ENCODE measurements around the gene SCAANT1.

Gene SCAANT1

GRCh38 chr3:63911873-63912767, at the start of gene SCAANT1:
Gene SCAANT1, minus strand, starts transcription at chr3:63912383.
- DNase-seq (ENCODE audit: low spot score) = peak; percentile 91

GRCh38 chr3:63961891-63962290, 49.7 kb upstream of the SCAANT1 start:
- no peak for DNase-seq (ENCODE audit: low spot score)

- no peak for DNase-seq (ENCODE audit: low spot score)
Measured at GRCh38 chr3:63960048-63960711, 48.0 kb upstream of the SCAANT1 start.

GRCh38 chr3:63959146-63959545, 47.0 kb upstream of the SCAANT1 start:
- no peak for DNase-seq (ENCODE audit: low spot score)

GRCh38 chr3:63955830-63956545, 43.8 kb upstream of the SCAANT1 start:
- DNase-seq (ENCODE audit: low spot score) = no peak

GRCh38 chr3:63955036-63955650, 43.0 kb upstream of the SCAANT1 start:
- DNase-seq (ENCODE audit: low spot score) = no peak

GRCh38 chr3:63954182-63954581, 42.0 kb upstream of the SCAANT1 start:
- DNase-seq (ENCODE audit: low spot score) = no peak

GRCh38 chr3:63952248-63952594, 40.0 kb upstream of the SCAANT1 start:
- DNase-seq (ENCODE audit: low spot score) = no peak

GRCh38 chr3:63951492-63952247, 39.5 kb upstream of the SCAANT1 start:
- DNase-seq (ENCODE audit: low spot score) = no peak

- DNase-seq (ENCODE audit: low spot score) = no peak
Measured at GRCh38 chr3:63950698-63951097, 38.5 kb upstream of the SCAANT1 start.

GRCh38 chr3:63949005-63949404, 36.8 kb upstream of the SCAANT1 start:
- no peak for DNase-seq (ENCODE audit: low spot score)

- no peak for DNase-seq (ENCODE audit: low spot score)
Measured at GRCh38 chr3:63947594-63947993, 35.4 kb upstream of the SCAANT1 start.

- no peak for DNase-seq (ENCODE audit: low spot score)
Measured at GRCh38 chr3:63946753-63947152, 34.6 kb upstream of the SCAANT1 start.

- DNase-seq (ENCODE audit: low spot score) = no peak
Measured at GRCh38 chr3:63945558-63946096, 33.4 kb upstream of the SCAANT1 start.

GRCh38 chr3:63943678-63944077, 31.5 kb upstream of the SCAANT1 start:
- DNase-seq (ENCODE audit: low spot score) = no peak

- no peak for DNase-seq (ENCODE audit: low spot score)
Measured at GRCh38 chr3:63942528-63942927, 30.3 kb upstream of the SCAANT1 start.

GRCh38 chr3:63940389-63940757, 28.2 kb upstream of the SCAANT1 start:
- DNase-seq (ENCODE audit: low spot score) = no peak

- DNase-seq (ENCODE audit: low spot score) = no peak
Measured at GRCh38 chr3:63937661-63938651, 25.8 kb upstream of the SCAANT1 start.

GRCh38 chr3:63936925-63937324, 24.7 kb upstream of the SCAANT1 start:
- no peak for DNase-seq (ENCODE audit: low spot score)

All from HuH-7.5 (cell line).